Cardiac muscle cell (in vitro differentiated cells and primary cell): ENCODE data around the gene GPBAR1. TPM values are rescaled to one million over a fixed set of nuclear protein-coding genes. Genes with fewer than 3 reads are reported as not detected.

Source experiments
- DNase-seq, 2 donors: peaks; one replicate each; pipeline versions ENCODE4 v3.0.0 to v3.0.0-alpha.2; 2010 to 2017; ENCODE audit warnings: low read depth in 1 of 2, low spot score in 1 of 2
- H3K27ac ChIP-seq: fragments of 200-600 bp; sonication (generic); 2 replicates; pipeline ENCODE4 v1.5.1; 2016
- H3K27me3 ChIP-seq: fragments of 200-600 bp; sonication (generic); 2 replicates; pipeline ENCODE4 v1.6.0; 2016; ENCODE audit warnings: control low read depth
- H3K36me3 ChIP-seq: fragments of 200-600 bp; sonication (generic); 2 replicates; pipeline ENCODE4 v1.5.1; 2016; ENCODE audit warnings: control low read depth
- H3K4me1 ChIP-seq: fragments of 200-600 bp; sonication (generic); 2 replicates; pipeline ENCODE4 v1.8.1; 2017; ENCODE audit warnings: low read depth, mild to moderate bottlenecking, mixed run types
- H3K4me3 ChIP-seq: fragments of 200-600 bp; sonication (generic); 2 replicates; pipeline ENCODE4 v1.5.1; 2016; ENCODE audit warnings: mild to moderate bottlenecking
- H3K9me3 ChIP-seq: fragments of 200-600 bp; sonication (generic); 2 replicates; pipeline ENCODE4 v1.5.1; 2017; ENCODE audit warnings: low read depth, mild to moderate bottlenecking, control low read depth
- CTCF ChIP-seq: IDR thresholded peaks from 2 replicates; pipeline ENCODE4 v1.5.1; 2012; ENCODE audit warnings: low read depth, mild to moderate bottlenecking, low read length
- polyA plus RNA-seq: library from polyadenylated mRNA; unstranded; fragments of >200 nt; fragmentation: Nextera tagmentation; extraction: Ambion mirVana; gene quantifications from 2 replicates; pipeline ENCODE4 v1.2.1, GENCODE V29; 2016
- total RNA-seq: library from RNA; depleted of rRNA; stranded (reverse); fragments of >200 nt; gene quantifications from 2 replicates; pipeline ENCODE4 v1.2.3, GENCODE V29; 2016

The GPBAR1 gene
- 2.4 and 4.4 TPM in 2 replicates for total RNA-seq
- 2.9 and 7.9 TPM in 2 replicates for polyA plus RNA-seq

- TF ChIP-seq CTCF = no peak
- DNase-seq = peak in 1 of 2 donors; percentile 81
- peak within 1 kb of the TSS; percentile 93 for H3K27ac ChIP-seq
- peaks cover 31% of the 10 kb centered on the region for H3K4me1 ChIP-seq
- peaks cover 12% of the 10 kb centered on the region for H3K36me3 ChIP-seq
- no peak within 1 kb of the TSS for H3K4me3 ChIP-seq
- no peaks in the 10 kb centered on the region for H3K27me3 ChIP-seq
- H3K9me3 ChIP-seq = no peaks in the 10 kb centered on the region
Measured at GRCh38 chr2:218260742-218261422, at the start of gene GPBAR1. TSS of gene GPBAR1 (plus strand) at chr2:218261015. CDS start at chr2:218262725, 1,710 bp downstream.

GRCh38 chr2:218214116-218214515 is 46.7 kb upstream of the GPBAR1 start:
- no peak overlapping the region for H3K4me3 ChIP-seq
- peaks cover 4% of the 10 kb centered on the region for H3K27me3 ChIP-seq
- peaks cover 9% of the 10 kb centered on the region for H3K4me1 ChIP-seq
- TF ChIP-seq CTCF = no peak
- no peaks in the 10 kb centered on the region for H3K9me3 ChIP-seq
- no peak overlapping the region for H3K27ac ChIP-seq
- DNase-seq = no peak
- H3K36me3 ChIP-seq = no peaks in the 10 kb centered on the region

GRCh38 chr2:218216336-218216673 is 44.5 kb upstream of the GPBAR1 start:
- peak overlapping the region; percentile 89 for H3K4me3 ChIP-seq
- peak in 1 of 2 donors; percentile 44 for DNase-seq
- TF ChIP-seq CTCF = no peak
- no peaks in the 10 kb centered on the region for H3K9me3 ChIP-seq
- peaks cover 19% of the 10 kb centered on the region for H3K4me1 ChIP-seq
- no peaks in the 10 kb centered on the region for H3K36me3 ChIP-seq
- H3K27me3 ChIP-seq = peaks cover 4% of the 10 kb centered on the region
- peak overlapping the region; percentile 93 for H3K27ac ChIP-seq

- peak within 1 kb of the TSS; percentile 89 for H3K4me3 ChIP-seq
- peaks cover 19% of the 10 kb centered on the region for H3K4me1 ChIP-seq
- no peak for TF ChIP-seq CTCF
- H3K36me3 ChIP-seq = no peaks in the 10 kb centered on the region
- H3K27ac ChIP-seq = peak within 1 kb of the TSS; percentile 93
- DNase-seq = peak; percentile 96 to 98
- H3K27me3 ChIP-seq = no peaks in the 10 kb centered on the region
- no peaks in the 10 kb centered on the region for H3K9me3 ChIP-seq
Measured at GRCh38 chr2:218216674-218217359, 44.0 kb upstream of the GPBAR1 start, which contains the start of gene ARPC2. TSS of gene ARPC2 (plus strand) at chr2:218217189. CDS start at chr2:218217471, 282 bp downstream.

GRCh38 chr2:218217360-218218267 is 43.2 kb upstream of the GPBAR1 start:
- Histone ChIP-seq H3K27me3 (no peaks in the 10 kb centered on the region), H3K4me3 (peak overlapping the region; percentile 89), H3K36me3 (no peaks in the 10 kb centered on the region), H3K27ac (peak overlapping the region; percentile 93), H3K9me3 (no peaks in the 10 kb centered on the region), H3K4me1 (peaks cover 24% of the 10 kb centered on the region)
- peak; percentile 45 to 50 for DNase-seq
- no peak for TF ChIP-seq CTCF
